Measurements from ENCODE around the gene PRDM5.

- TF ChIP-seq POLR2A (IDR thresholded peaks at IDR 0.05) (no peak), CTCF (IDR thresholded peaks at IDR 0.05) (no peak)
These were observed 4.4 kb downstream of the PRDM5 start for GRCh38 chr4:120918092-120918491.

All from body of pancreas (tissue), 4 donors.